ENCODE measurements around the gene CAMTA1.

CAMTA1 gene

DNA sequence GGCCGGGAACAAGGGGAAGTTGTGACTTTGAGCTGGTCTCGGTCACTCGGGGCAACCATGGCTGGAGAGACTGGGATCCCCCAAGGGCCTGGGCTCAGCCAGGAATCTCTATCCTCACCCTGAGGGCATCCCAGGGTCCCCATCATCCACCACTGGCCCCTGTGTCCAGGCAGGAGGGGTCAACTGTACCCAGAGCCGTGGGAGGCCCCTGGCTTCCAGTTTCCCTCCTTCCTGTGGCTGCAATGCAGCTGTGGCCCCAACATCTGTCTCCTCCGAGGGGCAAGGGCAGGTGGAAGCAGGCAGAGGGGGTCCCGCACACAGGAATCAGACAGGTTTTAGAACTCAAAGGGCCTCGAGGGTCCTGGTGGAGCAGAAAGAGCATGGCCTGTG lies 653.1 kb downstream of the CAMTA1 start:
- H4K8ac ChIP-seq (ENCODE audit: low read depth, low read length): no peak overlapping the region
- no peak overlapping the region for H3K23ac ChIP-seq (ENCODE audit: low read length)
- no peaks in the 10 kb centered on the region for H3K9me3 ChIP-seq (ENCODE audit: insufficient read depth, low read depth, low read length)
- no peak overlapping the region for H3K4ac ChIP-seq (ENCODE audit: low read depth, low read length)
- H3K18ac ChIP-seq (ENCODE audit: low read length): no peak overlapping the region
- no peak overlapping the region for H3K9ac ChIP-seq (ENCODE audit: low read length)
- H3K27ac ChIP-seq (ENCODE audit: low read depth, low read length): no peak overlapping the region
- WGBS (ENCODE audit: extremely low coverage, insufficient coverage, insufficient read length): no CpG with 5 or more reads among the region's 7 CpGs
- no peaks in the 10 kb centered on the region for H3K79me1 ChIP-seq (ENCODE audit: low read length)
- no peak overlapping the region for H2BK5ac ChIP-seq (ENCODE audit: low read depth, low read length, poor library complexity)
- no peaks in the 10 kb centered on the region for H3K27me3 ChIP-seq (ENCODE audit: insufficient read depth, low read length)
- H2AK5ac ChIP-seq (ENCODE audit: low read length): no peak overlapping the region
- H3K79me2 ChIP-seq (ENCODE audit: control insufficient read depth, insufficient read depth, low read length, poor library complexity): no peaks in the 10 kb centered on the region
- no peak overlapping the region for H3K14ac ChIP-seq (ENCODE audit: low read length)
- H2AFZ ChIP-seq (ENCODE audit: insufficient read depth, low read length, poor library complexity): no peak overlapping the region
- no peak overlapping the region for H3K4me2 ChIP-seq (ENCODE audit: low read length)
- no peak for DNase-seq
- H2BK12ac ChIP-seq (ENCODE audit: low read length): no peak overlapping the region
- H3K4me3 ChIP-seq (ENCODE audit: low read depth, low read length): no peak overlapping the region
- H2BK120ac ChIP-seq (ENCODE audit: insufficient read depth, low read length, poor library complexity): no peak overlapping the region
- no peak overlapping the region for H4K91ac ChIP-seq (ENCODE audit: low read depth, low read length)
- no peak overlapping the region for H4K12ac ChIP-seq (ENCODE audit: low read depth, low read length)
- no peaks in the 10 kb centered on the region for H3K36me3 ChIP-seq (ENCODE audit: control insufficient read depth in 1 of 2, insufficient read depth in 2 of 2, low read length in 2 of 2)
- no peaks in the 10 kb centered on the region for H3K4me1 ChIP-seq (ENCODE audit: control insufficient read depth in 1 of 2, insufficient read depth in 2 of 2, low read length in 2 of 2)

DNA sequence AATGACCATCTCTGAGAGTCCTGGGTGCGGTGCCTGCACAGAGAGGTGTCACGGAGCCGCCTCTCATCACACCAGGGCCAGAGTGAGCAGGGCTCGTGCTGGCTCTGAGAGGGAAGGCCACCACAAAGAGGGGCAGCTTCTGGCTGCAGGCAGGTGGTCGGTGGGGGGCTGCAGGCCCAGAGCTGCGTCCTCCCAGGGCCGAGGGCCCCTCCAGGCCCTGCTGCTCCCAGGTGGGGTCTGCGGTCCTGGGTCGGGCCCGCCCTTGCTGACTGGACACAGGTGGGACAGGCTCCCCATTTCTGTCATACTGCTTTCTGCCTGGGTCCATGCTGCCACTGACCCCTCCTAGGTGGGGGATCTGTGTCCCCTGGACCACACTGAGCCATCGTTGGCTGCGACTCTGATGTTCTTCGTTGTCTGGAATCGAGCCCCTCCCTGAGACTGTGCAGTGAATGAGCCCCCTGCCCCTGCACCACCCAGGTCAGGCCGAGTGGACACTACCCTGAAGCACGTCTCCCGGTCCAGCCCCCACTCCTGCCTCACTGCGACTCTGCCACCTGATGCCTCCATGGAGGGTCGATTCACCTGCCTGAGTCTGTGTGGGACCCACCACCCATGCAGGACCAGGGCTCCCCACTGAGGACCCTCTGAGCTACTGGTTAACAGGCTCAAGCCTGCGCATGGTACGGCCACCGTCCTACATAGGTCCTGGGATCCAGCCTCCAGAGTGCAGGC lies 653.8 kb downstream of the CAMTA1 start:
- Histone ChIP-seq H3K9ac (ENCODE audit: low read length) (no peak overlapping the region), H3K79me1 (ENCODE audit: low read length) (no peaks in the 10 kb centered on the region), H3K18ac (ENCODE audit: low read length) (no peak overlapping the region), H3K27ac (ENCODE audit: low read depth, low read length) (no peak overlapping the region), H3K4me3 (ENCODE audit: low read depth, low read length) (no peak overlapping the region), H2AFZ (ENCODE audit: insufficient read depth, low read length, poor library complexity) (no peak overlapping the region), H4K8ac (ENCODE audit: low read depth, low read length) (no peak overlapping the region), H3K14ac (ENCODE audit: low read length) (no peak overlapping the region), H3K23ac (ENCODE audit: low read length) (no peak overlapping the region), H3K4me2 (ENCODE audit: low read length) (no peak overlapping the region), H2AK5ac (ENCODE audit: low read length) (no peak overlapping the region), H3K9me3 (ENCODE audit: insufficient read depth, low read depth, low read length) (no peaks in the 10 kb centered on the region), H4K91ac (ENCODE audit: low read depth, low read length) (no peak overlapping the region), H2BK12ac (ENCODE audit: low read length) (no peak overlapping the region), H3K79me2 (ENCODE audit: control insufficient read depth, insufficient read depth, low read length, poor library complexity) (no peaks in the 10 kb centered on the region), H2BK5ac (ENCODE audit: low read depth, low read length, poor library complexity) (no peak overlapping the region), H3K27me3 (ENCODE audit: insufficient read depth, low read length) (no peaks in the 10 kb centered on the region), H4K12ac (ENCODE audit: low read depth, low read length) (no peak overlapping the region), H3K4me1 (ENCODE audit: control insufficient read depth in 1 of 2, insufficient read depth in 2 of 2, low read length in 2 of 2) (no peaks in the 10 kb centered on the region), H3K36me3 (ENCODE audit: control insufficient read depth in 1 of 2, insufficient read depth in 2 of 2, low read length in 2 of 2) (no peaks in the 10 kb centered on the region), H2BK120ac (ENCODE audit: insufficient read depth, low read length, poor library complexity) (no peak overlapping the region), H3K4ac (ENCODE audit: low read depth, low read length) (no peak overlapping the region)
- DNase-seq: no peak
- WGBS (ENCODE audit: extremely low coverage, insufficient coverage, insufficient read length): no CpG with 5 or more reads among the region's 22 CpGs

DNA sequence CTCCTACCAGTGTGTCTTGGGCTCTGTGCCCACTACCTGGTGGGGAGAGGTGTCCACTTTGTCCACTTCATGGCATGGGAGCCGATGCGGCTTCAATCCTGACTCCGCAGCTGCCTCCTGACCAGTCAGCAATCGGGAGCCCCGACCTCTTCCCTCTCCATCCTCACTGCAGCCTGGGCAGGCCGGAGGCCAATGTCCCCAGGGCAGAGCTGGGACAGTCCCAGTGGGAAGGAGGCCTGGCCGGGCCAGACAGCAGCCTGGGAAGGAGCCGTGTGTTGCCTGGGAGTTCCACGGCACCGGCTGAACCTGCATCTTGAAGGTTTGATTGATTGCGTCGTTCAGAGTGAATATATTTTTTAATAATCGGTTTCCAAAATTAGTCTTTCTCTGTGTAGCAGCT lies 654.9 kb downstream of the CAMTA1 start:
- Histone ChIP-seq H3K27ac (ENCODE audit: low read depth, low read length) (no peak overlapping the region), H4K12ac (ENCODE audit: low read depth, low read length) (no peak overlapping the region), H3K9ac (ENCODE audit: low read length) (no peak overlapping the region), H3K18ac (ENCODE audit: low read length) (no peak overlapping the region), H2BK5ac (ENCODE audit: low read depth, low read length, poor library complexity) (no peak overlapping the region), H2AK5ac (ENCODE audit: low read length) (no peak overlapping the region), H3K4ac (ENCODE audit: low read depth, low read length) (no peak overlapping the region), H3K23ac (ENCODE audit: low read length) (no peak overlapping the region), H4K8ac (ENCODE audit: low read depth, low read length) (no peak overlapping the region), H2BK12ac (ENCODE audit: low read length) (no peak overlapping the region), H3K27me3 (ENCODE audit: insufficient read depth, low read length) (no peaks in the 10 kb centered on the region), H3K79me1 (ENCODE audit: low read length) (no peaks in the 10 kb centered on the region), H3K4me2 (ENCODE audit: low read length) (no peak overlapping the region), H3K4me1 (ENCODE audit: control insufficient read depth in 1 of 2, insufficient read depth in 2 of 2, low read length in 2 of 2) (no peaks in the 10 kb centered on the region), H2AFZ (ENCODE audit: insufficient read depth, low read length, poor library complexity) (no peak overlapping the region), H4K91ac (ENCODE audit: low read depth, low read length) (no peak overlapping the region), H3K14ac (ENCODE audit: low read length) (no peak overlapping the region), H3K4me3 (ENCODE audit: low read depth, low read length) (peak overlapping the region; percentile 39), H3K36me3 (ENCODE audit: control insufficient read depth in 1 of 2, insufficient read depth in 2 of 2, low read length in 2 of 2) (no peaks in the 10 kb centered on the region), H2BK120ac (ENCODE audit: insufficient read depth, low read length, poor library complexity) (no peak overlapping the region), H3K9me3 (ENCODE audit: insufficient read depth, low read depth, low read length) (no peaks in the 10 kb centered on the region), H3K79me2 (ENCODE audit: control insufficient read depth, insufficient read depth, low read length, poor library complexity) (no peaks in the 10 kb centered on the region)
- WGBS (ENCODE audit: extremely low coverage, insufficient coverage, insufficient read length): no CpG with 5 or more reads among the region's 13 CpGs
- DNase-seq: no peak

DNA sequence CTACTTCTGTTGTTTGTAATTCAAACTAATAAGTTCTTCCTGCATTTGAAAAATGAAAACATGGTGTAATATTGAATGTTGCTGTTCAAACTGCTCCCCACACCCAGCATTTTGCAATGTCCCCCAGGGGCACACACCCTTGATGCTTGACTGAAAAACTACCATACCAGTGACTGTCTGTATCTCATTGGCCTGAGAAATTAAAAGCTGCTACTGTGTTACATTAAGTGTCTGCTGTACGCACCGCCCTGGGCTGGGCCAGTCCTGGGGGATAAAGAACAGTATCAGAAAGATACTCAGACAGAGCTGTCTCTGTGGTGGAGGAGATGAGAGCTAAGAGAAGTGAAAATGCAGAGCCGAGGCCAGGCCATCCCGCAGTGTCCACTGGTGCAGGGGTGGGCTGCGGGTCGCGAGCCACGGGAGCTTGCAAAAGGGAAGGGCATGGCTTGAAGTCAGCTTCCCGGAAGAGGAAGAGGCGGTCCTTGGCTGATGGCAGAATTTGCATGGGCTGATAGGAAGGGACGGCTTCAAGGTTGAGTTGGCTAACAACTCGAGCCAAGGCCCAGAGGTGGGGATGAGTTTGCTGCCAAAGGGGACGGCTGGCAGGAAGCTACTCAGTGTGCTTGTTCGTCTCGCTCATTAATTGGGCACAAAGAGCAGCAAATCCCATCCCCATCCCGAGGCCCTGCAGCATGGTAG lies 656.0 kb downstream of the CAMTA1 start:
- no peak overlapping the region for H2BK12ac ChIP-seq (ENCODE audit: low read length)
- no peak overlapping the region for H4K91ac ChIP-seq (ENCODE audit: low read depth, low read length)
- H3K9me3 ChIP-seq (ENCODE audit: insufficient read depth, low read depth, low read length): no peaks in the 10 kb centered on the region
- no peak overlapping the region for H3K4ac ChIP-seq (ENCODE audit: low read depth, low read length)
- H3K18ac ChIP-seq (ENCODE audit: low read length): no peak overlapping the region
- H3K36me3 ChIP-seq (ENCODE audit: control insufficient read depth in 1 of 2, insufficient read depth in 2 of 2, low read length in 2 of 2): no peaks in the 10 kb centered on the region
- H3K27ac ChIP-seq (ENCODE audit: low read depth, low read length): no peak overlapping the region
- no peaks in the 10 kb centered on the region for H3K27me3 ChIP-seq (ENCODE audit: insufficient read depth, low read length)
- H2BK5ac ChIP-seq (ENCODE audit: low read depth, low read length, poor library complexity): no peak overlapping the region
- no peak overlapping the region for H3K23ac ChIP-seq (ENCODE audit: low read length)
- no peak for DNase-seq
- no peak overlapping the region for H3K4me3 ChIP-seq (ENCODE audit: low read depth, low read length)
- no peak overlapping the region for H4K8ac ChIP-seq (ENCODE audit: low read depth, low read length)
- H3K4me1 ChIP-seq (ENCODE audit: control insufficient read depth in 1 of 2, insufficient read depth in 2 of 2, low read length in 2 of 2): no peaks in the 10 kb centered on the region
- no peaks in the 10 kb centered on the region for H3K79me1 ChIP-seq (ENCODE audit: low read length)
- no peak overlapping the region for H3K14ac ChIP-seq (ENCODE audit: low read length)
- no peak overlapping the region for H4K12ac ChIP-seq (ENCODE audit: low read depth, low read length)
- no CpG with 5 or more reads among the region's 16 CpGs for WGBS (ENCODE audit: extremely low coverage, insufficient coverage, insufficient read length)
- H3K79me2 ChIP-seq (ENCODE audit: control insufficient read depth, insufficient read depth, low read length, poor library complexity): no peaks in the 10 kb centered on the region
- H2AFZ ChIP-seq (ENCODE audit: insufficient read depth, low read length, poor library complexity): no peak overlapping the region
- no peak overlapping the region for H2AK5ac ChIP-seq (ENCODE audit: low read length)
- no peak overlapping the region for H2BK120ac ChIP-seq (ENCODE audit: insufficient read depth, low read length, poor library complexity)
- H3K4me2 ChIP-seq (ENCODE audit: low read length): no peak overlapping the region
- no peak overlapping the region for H3K9ac ChIP-seq (ENCODE audit: low read length)
